Activated CD4-positive, alpha-beta T cell treated with anti-CD3 and anti-CD28 coated beads, Interleukin-2, amount 10 ng/mL, durations not matched to agents 7 days and 5 days (primary cell): ENCODE results near the gene VAX1. TPM values are rescaled to one million over a fixed set of nuclear protein-coding genes. Genes with fewer than 3 reads are reported as not detected.

Source experiments
- CTCF ChIA-PET: fragments of 350-600 bp; sonication (Branson Sonifier 250); formaldehyde crosslinking; loops from one replicate; lab custom pipeline; 2021; ENCODE audit warnings: antibody characterized with exemption; lab: Charles Lee
- POLR2A ChIA-PET: fragments of 350-600 bp; sonication (Branson Sonifier 250); formaldehyde crosslinking; loops from one replicate; lab custom pipeline; 2021; ENCODE audit warnings: antibody characterized with exemption; lab: Charles Lee
- DNase-seq: peaks from one replicate; pipeline ENCODE4 v3.0.0-alpha.2; 2020
- H3K27ac Mint-ChIP-seq: one replicate; pipeline ENCODE4 v1.8.0; 2021; ENCODE audit warnings: mild to moderate bottlenecking, moderate library complexity, mixed read lengths
- H3K27me3 Mint-ChIP-seq: one replicate; pipeline ENCODE4 v1.8.0; 2021; ENCODE audit warnings: mixed read lengths
- H3K36me3 Mint-ChIP-seq: one replicate; pipeline ENCODE4 v1.8.0; 2021; ENCODE audit warnings: low read depth, mixed read lengths
- H3K4me1 Mint-ChIP-seq: one replicate; pipeline ENCODE4 v1.8.0; 2021; ENCODE audit warnings: mixed read lengths
- H3K4me3 Mint-ChIP-seq: one replicate; pipeline ENCODE4 v1.8.0; 2021; ENCODE audit warnings: mild to moderate bottlenecking, moderate library complexity, mixed read lengths
- H3K9me3 Mint-ChIP-seq: one replicate; pipeline ENCODE4 v1.8.0; 2021; ENCODE audit warnings: mixed read lengths
- total RNA-seq, 2 experiments: library from RNA; stranded (reverse); gene quantifications; one replicate each; pipeline ENCODE4 v1.2.3, GENCODE V29; 2021

VAX1 gene
- total RNA-seq, 2 experiments from 2014 or later, result not detected

DNA sequence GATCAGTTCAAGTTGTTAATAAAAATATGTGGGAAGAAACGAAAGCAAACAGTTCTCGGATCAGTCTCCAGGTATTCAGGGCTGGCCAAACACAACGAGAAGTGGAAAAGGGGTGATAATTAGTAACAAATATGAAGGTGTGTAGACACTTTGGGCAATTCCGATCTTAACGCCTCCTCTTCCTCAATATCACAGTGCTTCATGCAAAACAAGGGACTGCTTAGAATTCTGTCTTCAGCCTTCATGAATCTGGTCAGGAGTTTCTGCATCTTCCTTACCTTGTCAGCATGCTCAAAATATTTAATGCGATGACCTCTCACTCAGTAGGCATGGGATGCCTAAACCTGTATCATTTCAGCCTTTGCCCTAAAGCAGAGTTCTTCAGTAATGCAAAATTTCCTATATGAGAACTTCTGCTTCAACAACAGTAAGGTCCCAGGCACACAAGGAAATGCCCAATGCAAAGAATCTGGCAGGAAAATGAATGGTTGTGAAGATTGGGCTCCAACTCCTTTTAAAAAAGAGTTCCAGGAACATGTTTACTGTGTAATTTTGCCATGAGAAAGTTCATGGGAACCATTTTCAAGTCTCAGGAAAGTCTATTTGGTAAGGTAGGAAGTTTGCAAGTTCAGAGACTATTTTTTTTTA, 23.4 kb upstream of the VAX1 start:
- CTCF ChIA-PET, result no interaction called here
- Mint-ChIP-seq H3K9me3 (no peaks in the 10 kb centered on the region), H3K4me3 (no peak overlapping the region), H3K27me3 (peaks cover 85% of the 10 kb centered on the region), H3K36me3 (no peaks in the 10 kb centered on the region), H3K4me1 (peaks cover 14% of the 10 kb centered on the region), H3K27ac (no peak overlapping the region)
- no peak for DNase-seq
- POLR2A ChIA-PET, result no interaction called here

DNA sequence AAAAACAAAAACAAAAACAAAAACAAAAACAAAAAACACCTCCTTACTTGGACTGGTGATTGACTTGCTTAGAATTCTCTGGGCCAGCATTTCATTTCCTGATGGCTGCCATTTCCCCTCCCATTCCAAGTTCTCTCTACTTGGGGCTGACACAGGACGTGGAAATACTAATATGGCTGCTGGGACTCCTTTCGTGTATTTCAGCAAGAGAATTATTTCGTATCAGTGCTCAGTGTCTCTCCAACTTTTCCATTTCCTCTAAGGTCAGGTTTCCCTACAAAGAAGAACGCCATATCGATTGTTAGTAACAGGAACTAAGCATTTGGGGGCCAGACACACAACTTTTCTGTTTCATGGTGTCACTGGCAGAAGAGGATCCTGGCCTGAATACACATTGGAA, 22.5 kb upstream of the VAX1 start:
- ChIA-PET CTCF (no interaction called here), POLR2A (no interaction called here)
- H3K4me1 Mint-ChIP-seq, result peaks cover 12% of the 10 kb centered on the region
- H3K27me3 Mint-ChIP-seq, result peaks cover 82% of the 10 kb centered on the region
- DNase-seq, result no peak
- H3K9me3 Mint-ChIP-seq, result no peaks in the 10 kb centered on the region
- no peak overlapping the region for H3K4me3 Mint-ChIP-seq
- no peak overlapping the region for H3K27ac Mint-ChIP-seq
- H3K36me3 Mint-ChIP-seq, result no peaks in the 10 kb centered on the region

DNA sequence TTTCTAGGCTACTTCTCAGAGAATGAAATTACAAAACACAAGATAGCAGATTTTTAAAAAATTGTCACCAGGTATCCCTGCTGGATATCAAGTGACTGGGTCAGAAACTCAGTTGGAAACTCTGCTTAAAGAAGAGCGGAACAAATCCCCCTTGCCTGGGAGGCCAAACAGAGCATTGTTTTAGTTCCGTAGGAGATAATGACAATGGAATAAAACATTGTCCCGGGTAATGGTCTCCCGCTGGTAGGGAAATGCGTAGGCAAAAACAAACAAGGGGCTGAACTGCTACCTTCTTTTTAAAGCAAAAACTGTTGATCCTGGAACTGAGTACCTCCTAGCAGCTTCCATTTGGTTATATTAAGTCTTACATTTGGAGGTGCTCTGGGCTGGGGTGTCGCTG, 21.3 kb upstream of the VAX1 start:
- Mint-ChIP-seq H3K27ac (no peak overlapping the region), H3K4me1 (peaks cover 10% of the 10 kb centered on the region), H3K4me3 (no peak overlapping the region), H3K27me3 (peaks cover 78% of the 10 kb centered on the region), H3K9me3 (no peaks in the 10 kb centered on the region), H3K36me3 (no peaks in the 10 kb centered on the region)
- CTCF ChIA-PET, result interaction anchor here (1.0 kb wide), 1 partner anchor 10 kb away, joined by 3 read pairs; no protein-coding TSS in a partner anchor
- POLR2A ChIA-PET, result no interaction called here
- no peak for DNase-seq

DNA sequence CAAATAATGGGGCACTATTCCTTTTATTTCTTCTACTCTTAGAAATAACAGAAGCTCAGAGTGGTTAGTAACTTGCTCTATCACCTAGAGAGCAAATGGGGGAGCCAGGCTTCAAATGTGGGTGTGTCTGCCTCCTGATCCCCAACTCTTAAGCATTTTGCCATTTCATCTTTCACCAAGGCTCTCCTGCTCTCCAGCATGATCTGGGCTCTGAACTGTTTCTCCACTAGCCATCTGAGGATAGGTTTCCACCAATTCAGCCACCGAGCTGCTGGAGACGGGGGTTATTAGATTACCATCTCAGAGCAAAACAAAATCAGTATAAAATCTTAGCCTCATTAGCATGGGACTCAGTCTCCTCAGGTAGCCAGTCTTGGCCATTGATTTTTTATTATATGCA, 20.2 kb upstream of the VAX1 start:
- peaks cover 6% of the 10 kb centered on the region for H3K4me1 Mint-ChIP-seq
- no peaks in the 10 kb centered on the region for H3K36me3 Mint-ChIP-seq
- ChIA-PET CTCF (interaction anchor here (0.7 to 1.2 kb wide), 2 partner anchors 15 to 359 kb away, joined by 3 read pairs; no protein-coding TSS in a partner anchor), POLR2A (no interaction called here)
- no peaks in the 10 kb centered on the region for H3K9me3 Mint-ChIP-seq
- no peak for DNase-seq
- no peak overlapping the region for H3K4me3 Mint-ChIP-seq
- no peak overlapping the region for H3K27ac Mint-ChIP-seq
- peaks cover 77% of the 10 kb centered on the region for H3K27me3 Mint-ChIP-seq

DNA sequence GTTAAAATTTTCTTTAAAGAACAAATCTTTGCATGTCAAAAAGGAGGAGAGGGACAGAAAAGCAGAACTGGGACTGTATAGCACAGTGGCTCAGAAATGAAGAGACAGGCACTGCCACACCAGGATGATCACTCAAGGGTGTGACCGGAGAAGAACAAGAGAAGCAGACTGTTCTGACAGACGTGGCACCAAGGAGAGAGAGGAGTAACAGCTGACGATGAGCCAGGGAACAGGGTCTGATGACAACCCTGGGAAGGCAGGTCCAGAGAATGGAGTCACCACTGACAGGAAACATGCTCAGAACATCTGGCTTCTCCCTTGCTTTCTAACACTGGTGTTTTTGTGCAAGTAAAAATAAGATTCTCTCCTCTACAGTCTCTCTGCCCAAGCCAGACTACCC, 14.6 kb upstream of the VAX1 start:
- H3K4me3 Mint-ChIP-seq, result no peak overlapping the region
- ChIA-PET CTCF (no interaction called here), POLR2A (no interaction called here)
- no peaks in the 10 kb centered on the region for H3K36me3 Mint-ChIP-seq
- no peak for DNase-seq
- no peak overlapping the region for H3K27ac Mint-ChIP-seq
- peaks cover 37% of the 10 kb centered on the region for H3K27me3 Mint-ChIP-seq
- H3K4me1 Mint-ChIP-seq, result no peaks in the 10 kb centered on the region
- no peaks in the 10 kb centered on the region for H3K9me3 Mint-ChIP-seq

DNA sequence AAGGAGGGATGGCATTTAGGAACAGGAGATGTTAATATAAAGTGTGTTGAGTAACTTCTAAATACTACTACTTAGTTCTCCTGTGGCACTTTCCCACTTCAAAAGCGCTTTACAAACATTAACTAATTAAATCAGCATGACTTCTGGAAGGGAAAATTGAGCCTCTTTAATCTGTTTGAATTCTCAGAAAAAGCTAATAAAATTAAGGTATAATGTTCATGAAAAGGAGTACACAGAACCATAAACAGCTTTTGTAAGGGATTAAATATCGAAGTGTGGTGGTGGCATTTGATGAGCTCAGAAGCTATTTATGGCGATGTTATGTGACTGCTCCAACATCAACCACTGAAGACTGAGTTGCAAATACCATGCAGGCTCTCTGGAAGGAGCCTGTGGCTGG, 10.2 kb upstream of the VAX1 start:
- POLR2A ChIA-PET, result no interaction called here
- Mint-ChIP-seq H3K27me3 (peaks cover 22% of the 10 kb centered on the region), H3K4me1 (no peaks in the 10 kb centered on the region), H3K9me3 (peaks cover 2% of the 10 kb centered on the region), H3K27ac (no peak overlapping the region), H3K36me3 (no peaks in the 10 kb centered on the region), H3K4me3 (no peak overlapping the region)
- CTCF ChIA-PET, result no interaction called here
- no peak for DNase-seq

DNA sequence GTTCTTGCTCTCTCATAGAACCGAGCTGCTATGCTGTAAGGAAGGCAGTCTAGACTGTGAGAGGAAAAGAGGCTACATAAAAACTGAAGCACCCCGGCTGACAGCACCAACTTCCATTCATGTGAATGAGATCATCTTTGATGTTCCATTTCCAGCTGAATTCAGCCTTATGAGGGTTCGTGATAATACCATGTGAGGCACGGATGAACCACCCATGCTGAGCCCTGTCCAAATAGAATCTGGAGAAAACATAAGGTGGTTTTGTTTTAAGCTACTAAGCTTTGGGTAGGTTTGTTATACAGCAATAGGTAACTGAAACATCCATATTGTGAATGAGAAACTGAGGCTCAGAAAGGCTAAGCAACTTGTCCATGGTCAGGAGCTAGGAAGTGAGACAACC, 6.9 kb upstream of the VAX1 start:
- H3K4me1 Mint-ChIP-seq, result no peaks in the 10 kb centered on the region
- ChIA-PET CTCF (interaction anchor here (1.6 kb wide), 1 partner anchor 13 kb away, joined by 4 read pairs; no protein-coding TSS in a partner anchor), POLR2A (no interaction called here)
- no peaks in the 10 kb centered on the region for H3K36me3 Mint-ChIP-seq
- H3K27me3 Mint-ChIP-seq, result peaks cover 42% of the 10 kb centered on the region
- DNase-seq, result no peak
- peaks cover 2% of the 10 kb centered on the region for H3K9me3 Mint-ChIP-seq
- H3K27ac Mint-ChIP-seq, result no peak overlapping the region
- no peak overlapping the region for H3K4me3 Mint-ChIP-seq

DNA sequence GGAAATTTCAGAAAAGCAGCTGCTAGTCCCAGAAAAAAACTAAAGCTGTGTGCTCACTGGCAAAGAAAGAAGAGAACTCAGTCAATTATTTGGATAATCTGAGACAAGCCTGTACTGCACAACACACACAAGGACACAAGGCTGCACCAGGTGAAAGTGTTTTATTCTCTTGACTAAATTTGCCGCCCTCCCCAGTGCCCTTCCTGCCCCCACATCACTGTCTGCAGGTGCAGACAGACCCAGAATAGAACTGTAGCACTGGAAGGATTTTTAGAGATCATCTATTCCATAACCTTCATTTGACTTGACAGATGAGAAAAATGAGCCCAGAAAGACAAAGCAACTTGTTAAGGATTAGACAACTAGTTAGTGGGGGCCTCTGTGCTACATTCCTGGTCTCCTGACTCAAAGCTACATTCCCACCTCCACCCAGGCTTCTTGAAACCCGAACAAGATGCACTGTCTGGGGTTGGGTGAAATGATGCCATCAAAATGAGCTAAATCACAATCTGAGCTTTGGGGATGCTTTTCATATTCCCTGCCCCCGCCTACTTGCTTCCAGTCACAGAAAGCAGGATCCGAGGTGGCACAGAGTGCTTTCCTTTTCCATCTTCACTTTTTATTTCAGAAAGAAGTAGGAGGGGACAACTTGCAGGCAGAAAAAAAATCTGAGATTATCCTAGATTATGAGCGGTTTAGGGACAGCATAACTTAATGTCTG, 5.2 kb upstream of the VAX1 start:
- Mint-ChIP-seq H3K4me3 (no peak overlapping the region), H3K4me1 (no peaks in the 10 kb centered on the region), H3K27me3 (peaks cover 54% of the 10 kb centered on the region), H3K27ac (no peak overlapping the region), H3K36me3 (peaks cover 3% of the 10 kb centered on the region), H3K9me3 (peaks cover 2% of the 10 kb centered on the region)
- ChIA-PET CTCF (interaction anchor here (1.0 to 1.1 kb wide), 2 partner anchors 15 to 32 kb away, joined by 3 read pairs; no protein-coding TSS in a partner anchor), POLR2A (no interaction called here)
- no peak for DNase-seq

DNA sequence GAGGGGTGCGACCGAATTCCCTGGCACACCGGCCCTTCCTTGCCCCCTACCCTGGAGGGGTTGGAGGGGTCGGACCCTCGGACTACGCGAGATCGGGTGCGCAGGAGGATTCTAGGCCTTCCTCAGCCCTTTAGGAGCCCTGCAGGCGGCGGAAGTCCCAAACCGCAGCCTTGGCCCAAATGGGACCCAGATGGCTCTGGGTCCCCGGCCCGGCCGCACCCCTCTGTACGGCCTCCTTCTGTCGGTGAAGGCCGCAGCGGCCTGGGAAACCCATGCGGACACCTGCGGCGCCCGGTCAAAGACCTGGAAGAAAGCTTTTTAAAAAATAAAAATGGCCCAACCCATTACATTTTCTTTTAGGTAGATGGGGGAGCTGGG, 2.4 kb upstream of the VAX1 start:
- Mint-ChIP-seq H3K4me3 (no peak overlapping the region), H3K4me1 (peaks cover 4% of the 10 kb centered on the region), H3K36me3 (peaks cover 4% of the 10 kb centered on the region), H3K27me3 (peaks cover 64% of the 10 kb centered on the region), H3K9me3 (peaks cover 2% of the 10 kb centered on the region), H3K27ac (no peak overlapping the region)
- no peak for DNase-seq
- POLR2A ChIA-PET, result no interaction called here
- CTCF ChIA-PET, result interaction anchor here (0.6 to 2.1 kb wide), 2 partner anchors 11 to 28 kb away, joined by 3 to 10 read pairs; no protein-coding TSS in a partner anchor

DNA sequence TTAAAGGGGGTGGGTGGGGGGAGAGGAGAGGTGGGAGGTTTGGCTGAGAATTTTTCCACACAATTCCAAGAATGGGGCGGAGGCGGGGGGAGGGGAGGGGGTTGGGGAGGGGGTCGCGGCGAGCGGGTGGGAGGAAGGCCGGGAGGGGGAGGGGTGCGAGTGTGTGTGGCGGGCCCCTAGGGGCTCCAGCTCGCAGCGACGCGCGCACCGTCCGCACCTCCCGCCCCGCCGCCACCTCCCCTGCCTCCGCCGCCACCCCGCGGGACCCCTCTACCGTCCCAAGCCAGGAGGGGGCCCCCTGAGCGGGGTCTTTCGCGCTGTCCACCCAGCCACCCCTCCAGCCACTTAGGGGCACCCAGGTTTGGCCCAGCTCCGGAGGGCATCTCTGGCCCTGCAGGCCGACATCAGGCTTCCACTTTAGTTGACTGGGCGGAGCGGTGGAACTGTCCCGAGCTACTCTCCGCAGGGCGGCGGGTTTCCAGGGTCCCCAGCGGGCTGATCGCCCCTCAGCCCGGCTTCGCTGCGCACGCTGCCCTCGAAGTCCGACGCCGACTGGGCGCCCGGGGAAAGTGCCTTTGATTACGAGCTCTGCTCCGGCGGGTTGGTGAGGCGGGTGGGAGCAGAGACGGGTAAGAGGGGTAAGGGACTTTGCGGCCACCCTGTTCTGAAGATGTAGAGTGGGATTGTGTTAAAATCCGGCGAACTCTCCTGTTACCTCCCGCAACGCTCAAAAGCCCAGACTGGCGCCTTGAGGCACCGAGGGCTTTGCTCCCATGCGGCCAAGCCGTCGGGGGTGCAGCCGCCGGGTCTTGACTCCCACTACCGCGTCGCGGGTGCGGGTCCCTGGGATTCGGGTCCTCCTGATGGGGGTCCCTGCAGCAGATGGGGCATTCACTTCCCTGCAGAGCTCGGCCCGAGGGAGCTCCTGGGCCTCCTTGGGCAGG, 1.8 kb upstream of the VAX1 start:
- peaks cover 67% of the 10 kb centered on the region for H3K27me3 Mint-ChIP-seq
- H3K4me1 Mint-ChIP-seq, result peaks cover 4% of the 10 kb centered on the region
- H3K36me3 Mint-ChIP-seq, result peaks cover 4% of the 10 kb centered on the region
- H3K9me3 Mint-ChIP-seq, result peaks cover 2% of the 10 kb centered on the region
- CTCF ChIA-PET, result interaction anchor here (0.6 to 2.1 kb wide), 3 partner anchors 12 to 28 kb away, joined by 3 to 10 read pairs (median 3); no protein-coding TSS in a partner anchor
- H3K4me3 Mint-ChIP-seq, result no peak overlapping the region
- no peak for DNase-seq
- POLR2A ChIA-PET, result no interaction called here
- H3K27ac Mint-ChIP-seq, result no peak overlapping the region

DNA sequence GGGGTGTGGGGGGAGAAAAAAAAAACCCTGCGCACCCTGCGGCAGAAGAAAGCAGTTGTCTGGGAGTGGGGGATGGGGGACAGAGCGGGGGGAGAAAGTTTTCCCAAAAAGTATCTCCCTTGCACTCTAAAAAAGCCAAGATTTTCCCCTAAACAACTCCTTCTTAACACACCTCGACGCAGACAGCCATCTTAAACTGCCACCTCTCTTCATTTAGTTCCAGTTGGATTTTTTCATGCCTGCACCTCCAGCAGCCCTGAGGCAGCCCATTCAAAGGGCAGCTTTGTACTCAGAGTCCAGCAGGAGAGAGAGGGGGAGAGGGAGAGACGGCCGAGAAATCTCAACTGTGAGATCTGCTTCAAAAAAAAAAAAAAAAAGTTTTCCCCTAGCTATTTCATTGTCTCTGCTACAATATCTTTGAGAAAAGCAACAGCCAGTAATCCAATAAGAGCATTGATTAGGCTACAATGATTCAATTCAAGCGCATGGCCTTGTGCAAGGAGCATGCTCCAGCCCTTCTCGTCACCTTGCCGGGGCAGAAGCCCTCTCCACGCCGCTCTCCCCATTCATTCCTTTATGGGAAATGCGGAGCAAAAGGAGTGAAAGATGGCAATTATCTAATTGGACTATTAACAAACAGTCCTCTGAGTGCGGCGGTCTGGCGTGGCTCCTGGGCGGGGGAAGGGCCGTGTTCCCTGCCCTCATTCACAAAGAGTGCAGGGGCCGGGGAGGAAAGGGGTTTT, 939 bp upstream of the VAX1 start:
- no peak for DNase-seq
- no peaks in the 10 kb centered on the region for H3K9me3 Mint-ChIP-seq
- peaks cover 66% of the 10 kb centered on the region for H3K27me3 Mint-ChIP-seq
- H3K4me1 Mint-ChIP-seq, result peaks cover 4% of the 10 kb centered on the region
- peak overlapping the region; percentile 27 for H3K4me3 Mint-ChIP-seq
- H3K36me3 Mint-ChIP-seq, result peaks cover 4% of the 10 kb centered on the region
- H3K27ac Mint-ChIP-seq, result peak overlapping the region; percentile 27
- ChIA-PET POLR2A (no interaction called here), CTCF (interaction anchor here (1.1 to 2.1 kb wide), 2 partner anchors 25 to 29 kb away, joined by 3 to 10 read pairs; no protein-coding TSS in a partner anchor)
